Measurements from ENCODE around the gene FANCF.
"Not testable (repeated sequence)": the region's sequence is repeated elsewhere in the genome, so short reads cannot be mapped to it uniquely, and the experiment has no call there.

The FANCF gene
- total RNA-seq, result 26.5 to 38.0 reads per million in 2 experiments

GRCh38 chr11:22625448-22626287 is at the start of gene FANCF:
Gene FANCF (minus strand): TSS chr11:22625823. CDS start chr11:22625810, 13 bp downstream.
- peak; percentile 92 for DNase-seq (ENCODE audit: low read depth)

GRCh38 chr11:22674470-22675439 is 49.1 kb upstream of the FANCF start:
- DNase-seq (ENCODE audit: low read depth), result no peak

GRCh38 chr11:22671751-22672150 is 46.1 kb upstream of the FANCF start:
- no peak for DNase-seq (ENCODE audit: low read depth)

DNA sequence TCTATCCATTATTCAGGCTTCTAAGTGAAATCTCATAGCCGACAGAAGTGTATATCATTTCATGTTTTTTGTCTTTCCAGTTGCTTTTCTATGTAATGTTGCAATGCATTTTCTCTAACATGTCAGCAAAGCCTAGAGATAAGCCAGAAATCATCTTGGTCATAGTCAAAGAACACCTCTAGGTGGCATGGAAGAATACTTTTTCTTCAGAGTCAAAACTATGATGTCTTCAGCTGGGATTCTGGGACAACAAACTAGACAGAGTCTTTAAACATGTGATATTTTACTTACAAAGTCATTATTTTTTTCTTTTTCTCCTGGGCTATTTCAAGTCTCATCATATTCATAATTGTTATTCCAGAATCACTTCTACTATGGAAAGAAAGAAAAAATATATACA is 45.2 kb upstream of the FANCF start:
- no peak for DNase-seq (ENCODE audit: low read depth)

DNA sequence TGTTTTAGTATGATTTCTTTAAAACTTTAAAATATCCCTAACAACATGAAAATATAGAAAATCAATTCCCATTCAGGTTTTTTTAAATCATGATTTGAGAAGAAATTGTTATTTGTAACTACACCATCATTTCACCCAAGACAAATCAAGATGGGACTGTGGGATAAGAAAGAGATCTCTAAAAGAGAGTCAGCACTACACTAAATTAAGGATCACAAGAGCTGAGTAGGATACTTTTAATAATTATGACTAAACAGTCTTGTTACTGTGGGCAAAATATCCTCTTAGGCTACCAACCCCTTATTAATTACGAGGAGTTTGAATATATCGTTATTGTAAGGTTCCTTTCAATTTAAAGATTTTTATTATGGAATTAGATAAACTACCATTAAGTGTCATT is 43.7 kb upstream of the FANCF start:
- DNase-seq (ENCODE audit: low read depth), result no peak

DNA sequence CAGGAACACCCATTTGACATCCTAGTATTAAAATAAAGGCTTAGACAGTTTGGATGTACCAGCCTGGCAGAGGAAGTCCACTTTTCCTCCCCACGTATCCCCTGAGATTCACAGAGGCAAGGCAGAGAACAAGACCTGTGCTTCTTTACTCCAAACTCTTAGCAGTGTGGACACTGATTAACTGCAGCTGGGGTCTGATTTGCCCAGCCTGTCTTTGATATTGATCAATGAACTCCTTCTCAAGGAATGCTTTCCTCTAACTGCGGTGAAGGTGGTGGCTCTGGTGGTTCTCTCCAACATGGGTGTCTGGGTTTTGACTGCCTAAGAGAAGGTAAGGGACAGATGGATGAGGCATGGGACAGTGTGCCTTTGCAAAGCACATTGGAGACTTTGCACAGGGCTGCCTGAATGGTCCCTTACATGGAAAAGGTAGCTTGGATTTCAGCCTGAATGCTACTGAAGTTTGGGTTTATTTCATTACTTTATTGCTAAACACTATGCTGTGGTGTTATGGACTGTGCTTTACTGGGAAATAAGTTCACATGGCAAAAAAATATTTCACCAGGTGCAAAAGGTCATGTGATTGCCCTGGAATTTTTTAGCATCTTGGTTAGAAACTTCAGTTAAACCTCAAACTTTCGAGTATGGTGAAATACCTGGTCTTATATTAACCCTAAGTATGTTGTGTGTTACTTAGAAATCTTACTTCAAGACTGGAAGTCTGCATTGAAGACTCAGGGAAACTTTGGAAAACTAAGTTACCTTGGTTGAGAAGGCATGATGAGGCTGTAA is 42.6 kb upstream of the FANCF start:
- DNase-seq (ENCODE audit: low read depth), result no peak

DNA sequence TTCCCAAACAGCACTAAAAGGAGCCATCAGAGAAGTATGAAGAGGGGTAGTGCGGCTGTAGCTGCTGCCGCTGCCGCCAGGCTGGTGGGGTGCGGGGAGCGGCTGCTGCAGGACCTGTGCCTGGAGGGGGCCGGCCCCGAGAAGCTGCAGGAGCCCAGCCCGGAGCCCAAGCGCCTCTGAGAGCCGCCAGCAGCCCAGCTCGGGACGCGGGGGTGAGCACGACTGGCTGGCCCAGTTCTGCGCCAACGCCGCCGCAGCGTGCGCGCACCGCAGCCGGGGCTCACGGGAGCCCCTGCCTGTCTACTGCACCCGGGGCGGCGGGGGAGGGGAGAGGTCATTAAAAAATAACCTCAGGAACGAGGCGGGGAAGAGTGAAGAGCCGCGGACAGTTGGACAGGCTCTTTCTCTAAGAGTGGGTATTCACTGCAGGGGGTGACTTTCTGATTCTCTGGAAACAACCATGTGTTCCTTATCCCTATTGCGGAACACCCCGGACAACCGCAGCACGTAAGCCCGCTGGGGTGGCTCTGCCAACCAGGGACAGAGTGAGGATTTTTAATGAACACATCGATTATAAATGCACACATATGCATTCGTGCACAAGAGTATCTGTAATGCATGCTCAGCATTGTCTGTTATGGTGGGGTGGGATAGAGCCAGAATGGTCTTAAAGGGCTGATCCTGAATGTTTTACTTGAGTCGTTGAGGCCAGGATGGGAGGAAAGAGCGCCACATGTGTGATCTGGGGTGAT is 41.2 kb upstream of the FANCF start:
- no peak for DNase-seq (ENCODE audit: low read depth)

DNA sequence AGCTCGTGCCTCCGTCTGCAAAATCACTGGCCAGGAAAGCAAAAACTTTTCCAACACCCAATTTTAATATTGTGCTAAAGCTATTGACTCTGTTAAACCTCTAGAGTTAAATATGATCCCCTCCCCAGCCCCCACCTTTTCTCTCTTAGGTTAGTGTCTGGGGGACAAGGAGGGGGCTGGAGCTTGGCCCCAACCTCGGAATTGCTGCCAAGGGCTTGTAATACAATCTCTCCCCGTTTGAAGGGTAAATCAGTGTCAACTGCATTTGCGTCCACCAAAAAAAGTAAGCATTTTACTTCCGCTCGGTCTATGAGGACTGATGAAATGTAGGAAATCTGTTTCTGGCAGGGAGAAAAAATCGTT is 40.7 kb upstream of the FANCF start, which contains the start of gene GAS2:
GAS2 (plus strand) TSS at position 287 of the 363 bp plus-strand sequence. CDS start 8,259 bp downstream, outside the sequence.
- DNase-seq (ENCODE audit: low read depth), result no peak

DNA sequence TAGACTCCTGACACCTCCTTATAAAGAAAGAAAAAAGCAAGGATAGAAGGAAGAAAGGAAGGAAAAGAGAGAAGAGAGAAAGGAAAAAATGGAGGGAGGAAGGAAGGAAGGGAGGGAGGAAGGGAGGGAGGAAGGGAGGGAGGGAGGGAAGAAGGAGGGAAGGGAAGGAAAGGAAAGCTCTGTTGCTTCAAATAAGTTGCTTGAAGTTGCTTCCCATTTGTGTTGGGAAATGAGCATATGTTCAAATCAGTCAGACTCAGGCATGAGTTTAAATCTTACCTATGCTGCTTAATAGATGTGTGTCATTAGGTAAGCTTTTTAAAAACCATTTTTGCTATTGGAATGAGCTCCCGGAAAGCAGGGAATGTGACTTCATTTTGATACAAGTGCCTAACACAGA is 34.2 kb upstream of the FANCF start:
- no peak for DNase-seq (ENCODE audit: low read depth)

DNA sequence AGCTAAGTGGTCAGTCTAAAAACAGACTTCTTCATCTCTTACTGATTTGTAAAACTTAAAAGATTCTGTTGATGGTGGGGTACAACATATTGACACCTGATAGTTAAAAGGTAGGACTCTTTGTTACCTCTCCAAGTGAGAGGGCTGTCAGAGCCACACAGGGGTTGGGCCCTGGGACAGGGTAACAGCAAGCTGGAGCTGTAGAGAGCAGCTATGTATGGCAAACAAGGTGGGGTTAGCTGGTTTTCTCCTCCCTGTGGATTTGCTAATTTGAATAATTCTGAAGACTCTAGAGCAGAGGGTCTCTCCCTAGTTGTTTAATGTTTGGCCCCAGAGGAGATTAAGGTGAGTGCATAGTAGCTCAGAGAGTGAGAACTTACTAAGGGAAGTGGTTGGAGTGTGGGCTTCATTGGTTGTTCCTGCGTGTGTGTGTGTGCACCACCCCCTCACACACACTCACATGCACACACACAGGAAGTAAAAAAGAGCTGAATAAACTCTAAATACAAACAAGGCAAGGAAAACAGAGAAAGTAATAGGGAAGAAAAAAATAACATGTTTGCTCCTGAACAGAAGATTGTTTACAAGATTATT is 31.6 kb upstream of the FANCF start:
- DNase-seq (ENCODE audit: low read depth), result no peak

GRCh38 chr11:22656130-22656529 is 30.5 kb upstream of the FANCF start:
- DNase-seq (ENCODE audit: low read depth), result no peak

GRCh38 chr11:22652346-22652745 is 26.7 kb upstream of the FANCF start:
- DNase-seq (ENCODE audit: low read depth), result not testable (repeated sequence)

GRCh38 chr11:22641559-22641958 is 15.9 kb upstream of the FANCF start:
- DNase-seq (ENCODE audit: low read depth), result no peak

DNA sequence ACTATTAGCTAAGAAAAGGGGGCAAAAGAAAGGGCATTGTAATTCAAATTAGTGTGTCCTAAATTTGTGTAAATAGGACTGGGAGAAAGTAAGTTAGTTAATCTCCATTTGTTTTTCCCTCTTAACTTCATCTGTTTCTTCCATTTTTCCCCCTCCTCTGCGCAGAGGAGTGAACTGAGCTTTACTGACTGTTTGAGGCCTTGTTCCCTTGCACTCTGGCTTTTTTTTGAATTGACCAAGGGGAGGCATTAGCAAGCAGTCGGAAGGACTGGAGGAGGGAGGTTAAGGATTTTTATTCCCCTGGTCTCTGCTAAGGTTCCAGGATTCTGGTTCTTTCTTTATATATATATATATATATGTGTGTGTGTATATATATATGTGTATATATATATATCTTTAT is 15.2 kb upstream of the FANCF start:
- no peak for DNase-seq (ENCODE audit: low read depth)

GRCh38 chr11:22635689-22636088 is 10.1 kb upstream of the FANCF start:
- no peak for DNase-seq (ENCODE audit: low read depth)

- DNase-seq (ENCODE audit: low read depth), result no peak
Measured at GRCh38 chr11:22634897-22635629, 9.4 kb upstream of the FANCF start.

- DNase-seq (ENCODE audit: low read depth), result no peak
Measured at GRCh38 chr11:22633354-22633902, 7.8 kb upstream of the FANCF start.

- no peak for DNase-seq (ENCODE audit: low read depth)
Measured at GRCh38 chr11:22627421-22627820, 1.8 kb upstream of the FANCF start.

DNA sequence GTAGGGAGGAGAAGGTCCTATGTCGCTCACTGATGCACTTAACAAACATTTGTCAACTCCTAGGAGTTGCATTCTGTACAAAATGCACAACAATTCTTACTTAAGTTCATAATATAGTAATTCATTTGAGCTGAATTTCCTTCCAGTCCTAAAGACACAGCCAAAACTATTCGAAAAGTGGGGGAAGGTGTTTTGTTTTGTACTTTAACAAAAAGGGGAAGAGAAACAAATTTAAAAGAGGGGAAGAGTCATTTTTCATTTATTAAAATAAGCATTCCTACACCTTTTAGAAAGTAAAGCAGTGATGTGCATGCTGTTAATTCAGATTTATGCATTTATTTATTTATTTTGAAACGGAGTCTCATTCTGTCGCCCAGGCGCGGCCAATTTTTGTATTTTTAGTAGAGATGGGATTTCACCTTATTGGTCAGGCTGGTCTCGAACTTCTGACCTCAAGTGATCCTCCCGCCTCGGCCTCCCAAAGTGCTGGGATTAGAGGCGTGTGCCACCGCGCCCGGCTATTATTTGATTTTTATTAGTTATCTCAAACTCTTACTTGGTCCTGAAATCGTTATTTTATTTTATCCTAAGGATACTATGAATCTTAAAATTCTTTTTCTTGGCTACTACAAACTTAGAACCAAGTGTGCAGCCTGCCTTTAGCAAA is 1.1 kb upstream of the FANCF start:
- DNase-seq (ENCODE audit: low read depth), result no peak

Measured in T follicular helper cell (primary cell).